Activated T-helper 1 cell treated with anti-CD3 and anti-CD28 coated beads, Interleukin-12 subunit alpha, Interleukin-12 subunit beta, Interleukin-2, Interleukin-4 antibody, amounts not matched to agents 30 ng/mL and 10 ng/mL and 1 ng/mL, durations not matched to agents 14 hours and 24 hours and 36 hours (primary cell): ENCODE measurements around the gene MFNG. TPM values are rescaled to one million over a fixed set of nuclear protein-coding genes. Genes with fewer than 3 reads are reported as not detected.

Experiments
- DNase-seq: peaks from one replicate; pipeline ENCODE4 v3.0.0; 2021; ENCODE audit warnings: low spot score
- H3K27ac Mint-ChIP-seq: one replicate; pipeline ENCODE4 v1.8.0; 2021; ENCODE audit warnings: mild to moderate bottlenecking, mixed read lengths
- H3K27me3 Mint-ChIP-seq: one replicate; pipeline ENCODE4 v1.8.0; 2022; ENCODE audit warnings: mild to moderate bottlenecking, moderate library complexity, mixed read lengths; ENCODE audit not compliant: insufficient read depth
- H3K36me3 Mint-ChIP-seq: one replicate; pipeline ENCODE4 v1.8.0; 2021; ENCODE audit warnings: low read depth, mixed read lengths
- H3K4me1 Mint-ChIP-seq: one replicate; pipeline ENCODE4 v1.8.0; 2021; ENCODE audit warnings: low read depth, mixed read lengths
- H3K4me3 Mint-ChIP-seq: one replicate; pipeline ENCODE4 v1.8.0; 2021; ENCODE audit warnings: mild to moderate bottlenecking, moderate library complexity, mixed read lengths
- H3K9me3 Mint-ChIP-seq: one replicate; pipeline ENCODE4 v1.8.0; 2021; ENCODE audit warnings: mixed read lengths
- intact Hi-C: fragments of 100-400 bp; cut with micrococcal nuclease; formaldehyde crosslinking; loops from one replicate; pipeline ENCODE4 v1.15.1; 2024
- total RNA-seq: library from RNA; stranded (reverse); gene quantifications from 2 replicates; pipeline ENCODE4 v1.2.3, GENCODE V29; 2022

The MFNG gene
- total RNA-seq, 1 donor from 2014 or later: 213 TPM

DNA sequence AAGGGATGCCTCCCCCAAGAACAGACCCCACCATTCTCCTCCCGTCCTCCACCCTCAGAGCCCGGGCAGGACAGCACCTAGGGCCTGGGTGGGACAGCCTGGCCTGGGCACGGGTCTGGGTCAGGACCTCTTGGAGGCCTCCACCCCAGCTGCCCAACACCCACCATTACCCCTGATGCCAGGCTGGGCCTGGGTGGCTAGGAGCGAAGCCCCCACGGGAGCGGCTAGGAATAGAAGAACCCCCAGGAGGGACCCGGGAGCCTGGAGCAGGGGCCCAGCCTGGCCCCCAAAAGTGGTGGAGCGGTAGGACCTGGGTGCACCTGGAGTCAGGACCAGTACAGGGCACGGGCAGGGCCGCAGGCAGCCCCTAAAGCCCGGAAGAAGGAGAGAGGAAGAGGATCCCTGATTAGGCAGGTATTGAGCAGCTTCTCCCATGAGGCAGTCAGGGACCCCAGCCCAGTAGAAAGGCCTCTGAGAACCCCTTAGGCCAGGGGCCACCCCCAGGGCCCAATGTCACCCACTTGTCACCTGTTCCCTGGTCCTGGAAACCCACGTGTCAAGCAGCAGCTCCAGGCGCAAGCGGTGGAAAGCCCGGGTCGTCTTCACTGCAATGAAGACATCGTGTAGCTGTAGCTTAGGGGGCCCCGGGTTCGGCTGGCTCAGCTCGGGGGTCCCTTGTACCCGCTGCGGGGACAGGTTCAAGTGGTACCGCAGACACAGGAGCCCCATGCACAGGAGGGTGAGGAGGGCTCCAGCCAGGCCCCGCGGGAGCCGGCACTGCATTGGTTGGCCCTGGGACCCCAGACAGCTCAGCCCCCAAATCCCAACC, 575 bp downstream of the MFNG start:
- Mint-ChIP-seq H3K4me3 (peak overlapping the region; percentile 92), H3K4me1 (peaks cover 50% of the 10 kb centered on the region), H3K9me3 (no peaks in the 10 kb centered on the region), H3K36me3 (peaks cover 23% of the 10 kb centered on the region), H3K27ac (peak overlapping the region; percentile 93), H3K27me3 (no peaks in the 10 kb centered on the region)
- intact Hi-C loops: loop anchor here (1.0 to 5.0 kb wide), 2 partner anchors 82 to 192 kb away; partner anchors contain the start of gene LGALS1
- no peak for DNase-seq

- Mint-ChIP-seq H3K27ac (peak overlapping the region; percentile 93), H3K4me3 (peak overlapping the region; percentile 92), H3K36me3 (peaks cover 23% of the 10 kb centered on the region), H3K4me1 (peaks cover 50% of the 10 kb centered on the region), H3K27me3 (no peaks in the 10 kb centered on the region), H3K9me3 (no peaks in the 10 kb centered on the region)
- DNase-seq: peak; percentile 81
- intact Hi-C loops: loop anchor here (1.0 to 5.0 kb wide), 4 partner anchors 52 to 242 kb away; partner anchors contain the start of genes GGA1 and LGALS1
These were observed 1.4 kb downstream of the MFNG start for GRCh38 chr22:37484480-37485394.

DNA sequence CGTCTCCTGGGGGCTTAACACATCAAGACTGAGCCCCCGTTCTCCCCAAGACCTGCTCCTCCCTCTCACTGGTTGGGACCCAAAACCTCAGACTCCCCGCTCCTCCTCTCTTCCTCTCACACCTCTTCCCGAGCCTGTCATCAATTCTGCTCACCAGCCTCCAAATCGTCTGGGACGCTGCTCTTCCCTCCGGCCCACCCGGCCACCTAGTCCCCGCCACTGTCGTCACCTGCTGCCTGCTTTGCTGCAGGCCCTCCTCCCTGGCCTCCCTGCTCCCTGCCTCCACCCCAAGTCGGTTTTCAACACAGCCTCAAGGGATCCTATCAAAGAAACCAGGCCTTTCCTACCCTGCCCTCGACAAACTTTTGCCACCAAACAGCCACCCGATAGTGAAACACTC, 3.1 kb downstream of the MFNG start:
- no peak for DNase-seq
- Mint-ChIP-seq H3K27ac (peak overlapping the region; percentile 83), H3K36me3 (peaks cover 30% of the 10 kb centered on the region), H3K9me3 (no peaks in the 10 kb centered on the region), H3K4me1 (peaks cover 43% of the 10 kb centered on the region), H3K4me3 (peak overlapping the region; percentile 92), H3K27me3 (no peaks in the 10 kb centered on the region)
- intact Hi-C loops: no loop called here

GRCh38 chr22:37482244-37482643, 3.9 kb downstream of the MFNG start:
- peak overlapping the region; percentile 83 for H3K27ac Mint-ChIP-seq
- H3K36me3 Mint-ChIP-seq: peaks cover 30% of the 10 kb centered on the region
- intact Hi-C loops: no loop called here
- no peaks in the 10 kb centered on the region for H3K27me3 Mint-ChIP-seq
- H3K9me3 Mint-ChIP-seq: no peaks in the 10 kb centered on the region
- peak overlapping the region; percentile 92 for H3K4me3 Mint-ChIP-seq
- H3K4me1 Mint-ChIP-seq: peaks cover 39% of the 10 kb centered on the region
- no peak for DNase-seq

DNA sequence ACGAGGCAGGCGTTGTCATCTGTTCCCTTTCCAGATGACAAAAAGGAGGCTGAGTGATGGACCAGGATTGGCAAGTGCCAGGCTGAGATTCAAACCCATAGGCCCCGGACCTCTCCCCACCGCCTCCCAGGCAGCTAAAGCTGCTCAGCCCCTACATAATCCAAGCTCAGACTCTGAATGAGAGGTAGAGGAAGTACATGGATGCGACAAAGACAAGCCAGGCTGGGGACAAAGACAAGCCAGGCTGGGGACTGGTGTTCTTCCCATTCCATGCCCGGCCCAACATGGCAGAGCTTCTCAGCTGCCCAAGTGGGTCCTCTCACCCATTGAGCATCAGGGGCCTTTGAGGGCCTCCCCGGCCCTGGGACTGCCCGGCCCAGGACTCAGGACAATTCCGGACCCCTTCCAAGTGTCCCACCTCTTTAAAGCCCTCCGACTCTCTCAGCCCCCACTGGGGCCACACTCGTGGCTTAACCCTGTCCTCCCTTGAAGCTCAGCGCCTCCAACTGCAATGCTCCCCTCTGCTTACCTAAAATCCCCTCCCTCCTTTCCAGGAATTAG, 4.8 kb downstream of the MFNG start:
- DNase-seq: no peak
- no peak overlapping the region for H3K4me3 Mint-ChIP-seq
- peak overlapping the region; percentile 55 for H3K27ac Mint-ChIP-seq
- H3K4me1 Mint-ChIP-seq: peaks cover 31% of the 10 kb centered on the region
- intact Hi-C loops: no loop called here
- H3K36me3 Mint-ChIP-seq: peaks cover 30% of the 10 kb centered on the region
- H3K27me3 Mint-ChIP-seq: no peaks in the 10 kb centered on the region
- H3K9me3 Mint-ChIP-seq: no peaks in the 10 kb centered on the region

- H3K4me3 Mint-ChIP-seq: peak overlapping the region; percentile 15
- intact Hi-C loops: no loop called here
- no peak for DNase-seq
- peaks cover 28% of the 10 kb centered on the region for H3K4me1 Mint-ChIP-seq
- peaks cover 33% of the 10 kb centered on the region for H3K36me3 Mint-ChIP-seq
- no peaks in the 10 kb centered on the region for H3K27me3 Mint-ChIP-seq
- H3K9me3 Mint-ChIP-seq: no peaks in the 10 kb centered on the region
- peak overlapping the region; percentile 57 for H3K27ac Mint-ChIP-seq
These were observed 5.5 kb downstream of the MFNG start for GRCh38 chr22:37480387-37481346.

- H3K27ac Mint-ChIP-seq: no peak overlapping the region
- H3K9me3 Mint-ChIP-seq: no peaks in the 10 kb centered on the region
- no peaks in the 10 kb centered on the region for H3K27me3 Mint-ChIP-seq
- intact Hi-C loops: no loop called here
- H3K36me3 Mint-ChIP-seq: peaks cover 36% of the 10 kb centered on the region
- peaks cover 34% of the 10 kb centered on the region for H3K4me1 Mint-ChIP-seq
- no peak for DNase-seq
- no peak overlapping the region for H3K4me3 Mint-ChIP-seq
These were observed 7.0 kb downstream of the MFNG start for GRCh38 chr22:37479196-37479595.

- intact Hi-C loops: no loop called here
- no peaks in the 10 kb centered on the region for H3K9me3 Mint-ChIP-seq
- no peak for DNase-seq
- H3K4me3 Mint-ChIP-seq: no peak overlapping the region
- H3K36me3 Mint-ChIP-seq: peaks cover 27% of the 10 kb centered on the region
- H3K27ac Mint-ChIP-seq: no peak overlapping the region
- H3K4me1 Mint-ChIP-seq: peaks cover 12% of the 10 kb centered on the region
- H3K27me3 Mint-ChIP-seq: no peaks in the 10 kb centered on the region
These were observed 9.5 kb downstream of the MFNG start for GRCh38 chr22:37476389-37477329.

DNA sequence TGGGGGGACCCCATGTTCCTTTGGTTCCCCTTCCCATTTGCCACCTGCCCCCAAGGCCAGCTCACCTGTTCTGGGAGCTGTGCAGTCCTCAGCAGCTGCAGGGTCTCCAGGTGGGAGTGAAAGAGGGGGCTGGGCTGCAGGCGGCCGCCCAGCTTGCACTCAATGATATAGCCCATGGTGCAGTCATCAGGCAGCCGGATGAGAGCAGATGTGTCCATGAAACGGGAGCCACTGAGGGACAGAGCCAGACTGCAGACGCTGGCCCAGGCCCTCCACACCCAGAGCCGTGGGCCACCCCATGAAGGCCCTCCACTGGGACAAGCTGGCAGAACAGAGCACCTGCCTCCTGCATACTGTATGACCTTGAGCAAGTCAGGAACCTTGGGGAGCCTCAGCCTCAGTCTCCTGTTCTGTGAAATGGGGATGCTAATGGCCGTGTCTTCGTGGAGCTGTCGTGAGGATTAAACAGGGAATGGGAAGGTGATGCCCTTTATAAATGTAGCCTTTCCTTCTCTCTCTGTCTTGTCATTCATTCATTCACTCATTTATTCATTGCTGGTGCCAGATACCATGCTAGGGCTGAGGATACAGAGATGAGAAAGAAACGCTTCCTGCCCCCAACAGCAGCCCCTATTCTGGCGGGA, 11.6 kb downstream of the MFNG start:
- H3K27ac Mint-ChIP-seq: peak overlapping the region; percentile 29
- peaks cover 31% of the 10 kb centered on the region for H3K36me3 Mint-ChIP-seq
- H3K4me3 Mint-ChIP-seq: no peak overlapping the region
- intact Hi-C loops: no loop called here
- no peaks in the 10 kb centered on the region for H3K27me3 Mint-ChIP-seq
- H3K4me1 Mint-ChIP-seq: peaks cover 5% of the 10 kb centered on the region
- DNase-seq: no peak
- no peaks in the 10 kb centered on the region for H3K9me3 Mint-ChIP-seq

- DNase-seq: no peak
- peaks cover 31% of the 10 kb centered on the region for H3K36me3 Mint-ChIP-seq
- H3K9me3 Mint-ChIP-seq: no peaks in the 10 kb centered on the region
- H3K27me3 Mint-ChIP-seq: no peaks in the 10 kb centered on the region
- H3K4me3 Mint-ChIP-seq: no peak overlapping the region
- H3K27ac Mint-ChIP-seq: no peak overlapping the region
- intact Hi-C loops: no loop called here
- H3K4me1 Mint-ChIP-seq: peaks cover 5% of the 10 kb centered on the region
These were observed 12.7 kb downstream of the MFNG start for GRCh38 chr22:37473437-37473946.
